ENCODE data around the gene GDPD2.
"Not testable (repeated sequence)": the region's sequence is repeated elsewhere in the genome, so short reads cannot be mapped to it uniquely, and the experiment has no call there.

The GDPD2 gene

DNA sequence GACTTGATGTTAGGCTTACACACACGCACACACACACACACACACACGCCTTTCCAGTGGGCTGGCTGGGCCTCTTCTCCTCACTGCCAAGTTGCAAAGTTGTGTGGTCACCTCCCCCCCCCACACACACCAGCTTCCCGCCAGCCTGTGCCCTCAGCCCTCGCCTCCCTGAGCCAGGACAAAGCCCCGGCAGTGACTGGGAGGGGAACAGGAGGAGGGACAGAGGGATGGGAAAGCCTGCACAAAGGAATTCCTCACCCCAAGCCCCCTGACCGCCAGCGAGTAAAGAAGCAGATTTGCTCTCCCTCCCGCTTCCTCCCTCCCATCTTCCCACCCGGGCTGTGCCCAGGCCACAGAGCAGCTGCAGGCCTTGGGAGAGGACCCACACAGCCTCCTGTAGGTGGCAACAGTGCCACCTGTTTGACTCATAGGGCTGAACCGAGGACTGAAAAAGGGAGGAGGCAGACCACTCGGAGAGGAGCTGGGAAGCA is at the start of gene GDPD2:
TSS of gene GDPD2 (plus strand) at position 464 of the 491 bp plus-strand sequence. CDS start 1,671 bp downstream, outside the sequence.
- Mint-ChIP-seq H3K4me1 (ENCODE audit: low read depth) (no peaks in the 10 kb centered on the region), H3K4me3 (peak within 1 kb of the TSS; percentile 25), H3K9me3 (no peaks in the 10 kb centered on the region), H3K27ac (no peak within 1 kb of the TSS), H3K36me3 (ENCODE audit: low read depth) (peaks cover 8% of the 10 kb centered on the region), H3K27me3 (ENCODE audit: low read depth) (no peaks in the 10 kb centered on the region)

GRCh38 chrX:70386235-70386634 is 36.9 kb upstream of the GDPD2 start:
- Mint-ChIP-seq H3K27me3 (ENCODE audit: low read depth) (no peaks in the 10 kb centered on the region), H3K9me3 (no peaks in the 10 kb centered on the region), H3K36me3 (ENCODE audit: low read depth) (peaks cover 27% of the 10 kb centered on the region), H3K27ac (no peak overlapping the region), H3K4me1 (ENCODE audit: low read depth) (peaks cover 5% of the 10 kb centered on the region), H3K4me3 (no peak overlapping the region)

- H3K36me3 Mint-ChIP-seq (ENCODE audit: low read depth), result peaks cover 9% of the 10 kb centered on the region
- H3K27ac Mint-ChIP-seq, result peak overlapping the region; percentile 88
- H3K4me3 Mint-ChIP-seq, result no peak overlapping the region
- no peaks in the 10 kb centered on the region for H3K27me3 Mint-ChIP-seq (ENCODE audit: low read depth)
- peaks cover 3% of the 10 kb centered on the region for H3K4me1 Mint-ChIP-seq (ENCODE audit: low read depth)
- H3K9me3 Mint-ChIP-seq, result no peaks in the 10 kb centered on the region
These were observed 24.2 kb upstream of the GDPD2 start for GRCh38 chrX:70398899-70399298.

DNA sequence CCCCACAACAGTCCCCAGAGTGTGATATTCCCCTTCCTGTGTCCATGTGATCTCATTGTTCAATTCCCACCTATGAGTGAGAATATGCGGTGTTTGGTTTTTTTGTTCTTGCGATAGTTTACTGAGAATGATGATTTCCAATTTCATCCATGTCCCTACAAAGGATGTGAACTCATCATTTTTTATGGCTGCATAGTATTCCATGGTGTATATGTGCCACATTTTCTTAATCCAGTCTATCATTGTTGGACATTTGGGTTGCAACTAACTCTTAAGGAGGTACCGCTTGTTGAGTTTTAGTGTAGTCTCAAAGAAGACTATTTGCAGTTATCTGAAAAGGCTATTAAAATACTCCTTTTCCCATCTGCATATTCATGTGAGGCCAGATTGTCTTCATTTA is 22.9 kb upstream of the GDPD2 start:
- H3K36me3 Mint-ChIP-seq (ENCODE audit: low read depth); H3K9me3 Mint-ChIP-seq; H3K27ac Mint-ChIP-seq; H3K4me3 Mint-ChIP-seq; H3K4me1 Mint-ChIP-seq (ENCODE audit: low read depth); H3K27me3 Mint-ChIP-seq (ENCODE audit: low read depth): not testable (repeated sequence)

- H3K9me3 Mint-ChIP-seq, result no peaks in the 10 kb centered on the region
- H3K36me3 Mint-ChIP-seq (ENCODE audit: low read depth), result peaks cover 9% of the 10 kb centered on the region
- no peak overlapping the region for H3K27ac Mint-ChIP-seq
- peaks cover 3% of the 10 kb centered on the region for H3K4me1 Mint-ChIP-seq (ENCODE audit: low read depth)
- no peaks in the 10 kb centered on the region for H3K27me3 Mint-ChIP-seq (ENCODE audit: low read depth)
- H3K4me3 Mint-ChIP-seq, result no peak overlapping the region
These were observed 20.4 kb upstream of the GDPD2 start for GRCh38 chrX:70402721-70403120.

GRCh38 chrX:70405003-70405402 is 18.1 kb upstream of the GDPD2 start:
- H3K27ac Mint-ChIP-seq, result no peak overlapping the region
- no peaks in the 10 kb centered on the region for H3K27me3 Mint-ChIP-seq (ENCODE audit: low read depth)
- H3K36me3 Mint-ChIP-seq (ENCODE audit: low read depth), result peaks cover 14% of the 10 kb centered on the region
- H3K4me3 Mint-ChIP-seq, result no peak overlapping the region
- H3K4me1 Mint-ChIP-seq (ENCODE audit: low read depth), result no peaks in the 10 kb centered on the region
- H3K9me3 Mint-ChIP-seq, result no peaks in the 10 kb centered on the region

- peaks cover 7% of the 10 kb centered on the region for H3K36me3 Mint-ChIP-seq (ENCODE audit: low read depth)
- no peaks in the 10 kb centered on the region for H3K9me3 Mint-ChIP-seq
- H3K4me3 Mint-ChIP-seq, result no peak overlapping the region
- H3K27ac Mint-ChIP-seq, result no peak overlapping the region
- H3K27me3 Mint-ChIP-seq (ENCODE audit: low read depth), result no peaks in the 10 kb centered on the region
- no peaks in the 10 kb centered on the region for H3K4me1 Mint-ChIP-seq (ENCODE audit: low read depth)
These were observed 12.2 kb upstream of the GDPD2 start for GRCh38 chrX:70410921-70411320.

GRCh38 chrX:70411475-70411874 is 11.6 kb upstream of the GDPD2 start:
- Mint-ChIP-seq H3K27ac (no peak overlapping the region), H3K4me3 (no peak overlapping the region), H3K4me1 (ENCODE audit: low read depth) (no peaks in the 10 kb centered on the region), H3K27me3 (ENCODE audit: low read depth) (no peaks in the 10 kb centered on the region), H3K9me3 (no peaks in the 10 kb centered on the region), H3K36me3 (ENCODE audit: low read depth) (peaks cover 7% of the 10 kb centered on the region)

DNA sequence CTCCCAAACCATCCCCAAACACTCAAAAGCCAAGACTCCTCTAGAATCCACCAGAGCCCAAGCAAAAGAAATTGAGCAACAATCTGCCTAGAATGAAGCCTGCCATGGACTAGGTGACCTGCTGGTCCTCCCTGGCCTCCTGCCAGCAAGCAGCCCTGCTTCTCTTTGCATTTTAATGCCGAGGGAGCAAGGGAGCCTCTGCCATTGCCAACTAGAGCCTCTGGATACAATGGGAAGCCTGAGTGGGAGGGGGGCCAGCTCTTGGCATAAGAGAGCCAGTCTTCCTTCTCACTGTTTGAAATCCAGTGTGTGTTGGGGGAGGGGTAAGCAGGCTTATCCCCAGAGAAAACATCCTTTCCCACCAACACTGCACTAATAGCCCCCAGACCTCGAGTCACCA is 1.5 kb upstream of the GDPD2 start:
- H3K36me3 Mint-ChIP-seq (ENCODE audit: low read depth), result peaks cover 9% of the 10 kb centered on the region
- H3K4me3 Mint-ChIP-seq, result no peak overlapping the region
- H3K9me3 Mint-ChIP-seq, result no peaks in the 10 kb centered on the region
- no peak overlapping the region for H3K27ac Mint-ChIP-seq
- no peaks in the 10 kb centered on the region for H3K4me1 Mint-ChIP-seq (ENCODE audit: low read depth)
- H3K27me3 Mint-ChIP-seq (ENCODE audit: low read depth), result no peaks in the 10 kb centered on the region

GRCh38 chrX:70423936-70424675 is 992 bp downstream of the GDPD2 start:
- no peaks in the 10 kb centered on the region for H3K9me3 Mint-ChIP-seq
- no peaks in the 10 kb centered on the region for H3K4me1 Mint-ChIP-seq (ENCODE audit: low read depth)
- H3K27me3 Mint-ChIP-seq (ENCODE audit: low read depth), result no peaks in the 10 kb centered on the region
- H3K27ac Mint-ChIP-seq, result no peak overlapping the region
- H3K36me3 Mint-ChIP-seq (ENCODE audit: low read depth), result peaks cover 5% of the 10 kb centered on the region
- no peak overlapping the region for H3K4me3 Mint-ChIP-seq

GRCh38 chrX:70424801-70425200 is 1.7 kb downstream of the GDPD2 start:
- peaks cover 5% of the 10 kb centered on the region for H3K36me3 Mint-ChIP-seq (ENCODE audit: low read depth)
- no peaks in the 10 kb centered on the region for H3K27me3 Mint-ChIP-seq (ENCODE audit: low read depth)
- no peak overlapping the region for H3K4me3 Mint-ChIP-seq
- H3K4me1 Mint-ChIP-seq (ENCODE audit: low read depth), result no peaks in the 10 kb centered on the region
- H3K9me3 Mint-ChIP-seq, result no peaks in the 10 kb centered on the region
- no peak overlapping the region for H3K27ac Mint-ChIP-seq

DNA sequence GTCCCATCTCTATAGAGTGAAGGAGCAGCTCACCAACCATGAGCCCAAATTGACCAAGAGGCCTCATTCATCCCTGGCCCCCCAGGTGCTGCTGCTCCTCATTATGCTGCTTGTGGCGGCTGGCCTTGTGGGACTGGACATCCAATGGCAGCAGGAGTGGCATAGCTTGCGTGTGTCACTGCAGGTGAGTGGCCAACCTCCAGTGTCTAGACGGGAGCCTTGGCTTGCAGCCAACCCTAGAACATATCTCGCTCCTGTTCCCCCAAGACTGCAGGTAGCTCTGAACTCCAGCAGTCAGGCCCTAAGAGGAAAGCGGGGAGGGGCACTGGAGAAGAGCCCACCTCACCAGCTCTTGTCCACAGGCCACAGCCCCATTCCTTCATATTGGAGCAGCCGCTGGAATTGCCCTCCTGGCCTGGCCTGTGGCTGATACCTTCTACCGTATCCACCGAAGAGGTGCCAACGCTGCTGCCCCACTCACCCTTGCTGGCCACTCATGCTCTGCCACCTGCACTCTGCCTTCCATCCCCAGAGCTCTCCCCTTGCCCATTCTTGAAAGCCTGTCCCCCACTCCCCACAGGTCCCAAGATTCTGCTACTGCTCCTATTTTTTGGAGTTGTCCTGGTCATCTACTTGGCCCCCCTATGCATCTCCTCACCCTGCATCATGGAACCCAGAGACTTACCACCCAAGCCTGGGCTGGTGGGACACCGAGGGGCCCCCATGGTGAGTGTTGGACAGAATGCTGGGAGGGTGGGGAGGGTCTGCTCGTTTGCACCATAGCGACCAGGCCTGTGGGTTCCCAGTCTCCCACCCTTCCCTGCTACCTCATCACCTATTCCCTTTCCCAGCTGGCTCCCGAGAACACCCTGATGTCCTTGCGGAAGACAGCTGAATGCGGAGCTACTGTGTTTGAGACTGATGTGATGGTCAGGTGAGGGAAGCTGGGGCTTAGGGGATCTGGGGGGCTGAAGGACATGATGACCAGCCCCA is 3.5 kb downstream of the GDPD2 start:
- Mint-ChIP-seq H3K27ac (no peak overlapping the region), H3K4me3 (no peak overlapping the region), H3K27me3 (ENCODE audit: low read depth) (no peaks in the 10 kb centered on the region), H3K4me1 (ENCODE audit: low read depth) (no peaks in the 10 kb centered on the region), H3K36me3 (ENCODE audit: low read depth) (no peaks in the 10 kb centered on the region), H3K9me3 (no peaks in the 10 kb centered on the region)

GRCh38 chrX:70427365-70427764 is 4.3 kb downstream of the GDPD2 start:
- Mint-ChIP-seq H3K9me3 (no peaks in the 10 kb centered on the region), H3K27me3 (ENCODE audit: low read depth) (no peaks in the 10 kb centered on the region), H3K27ac (no peak overlapping the region), H3K4me3 (no peak overlapping the region), H3K36me3 (ENCODE audit: low read depth) (no peaks in the 10 kb centered on the region), H3K4me1 (ENCODE audit: low read depth) (no peaks in the 10 kb centered on the region)

- Mint-ChIP-seq H3K4me1 (ENCODE audit: low read depth) (peaks cover 8% of the 10 kb centered on the region), H3K4me3 (no peak overlapping the region)
These were observed 6.6 kb downstream of the GDPD2 start for GRCh38 chrX:70429759-70430158.

More at GRCh38 chrX:70429759-70430158, 6.6 kb downstream of the GDPD2 start:
- no peaks in the 10 kb centered on the region for H3K36me3 Mint-ChIP-seq (ENCODE audit: low read depth)
- H3K9me3 Mint-ChIP-seq, result no peaks in the 10 kb centered on the region
- H3K27ac Mint-ChIP-seq, result no peak overlapping the region
- no peaks in the 10 kb centered on the region for H3K27me3 Mint-ChIP-seq (ENCODE audit: low read depth)

Measured in T-helper 1 cell treated with Interleukin-12 subunit alpha and Interleukin-12 subunit beta and Interleukin-4 antibody, amounts not matched to agents 30 μg/mL and 1 μg/mL, for 36 hours (primary cell).